Smooth muscle cell (in vitro differentiated cells): Measurements from ENCODE around the gene SNED1. TPM values are rescaled to one million over a fixed set of nuclear protein-coding genes. Genes with fewer than 3 reads are reported as not detected.

ENCODE experiments used
- DNase-seq: peaks from one replicate; lab custom pipeline; 2025; ENCODE audit not compliant: unreplicated experiment; lab: John Stamatoyannopoulos, UW
- H2AFZ ChIP-seq: fragments of 200-600 bp; sonication (generic); 2 replicates; pipeline ENCODE4 v1.6.0; 2016; ENCODE audit warnings: antibody characterized with exemption, low read depth, mild to moderate bottlenecking
- H3F3A ChIP-seq: fragments of 200-600 bp; sonication (generic); 2 replicates; pipeline ENCODE4 v1.6.0; 2017; ENCODE audit warnings: antibody characterized with exemption, low read depth
- H3K27ac ChIP-seq: fragments of 200-600 bp; sonication (generic); 2 replicates; pipeline ENCODE4 v1.5.1; 2016; ENCODE audit warnings: low read depth, mild to moderate bottlenecking
- H3K27me3 ChIP-seq: fragments of 200-600 bp; sonication (generic); 2 replicates; pipeline ENCODE4 v1.6.1; 2016; ENCODE audit warnings: low read depth, mild to moderate bottlenecking
- H3K36me3 ChIP-seq: fragments of 200-600 bp; sonication (generic); 2 replicates; pipeline ENCODE4 v1.5.1; 2016; ENCODE audit warnings: low read depth
- H3K4me1 ChIP-seq: fragments of 200-600 bp; sonication (generic); 2 replicates; pipeline ENCODE4 v1.5.1; 2016; ENCODE audit warnings: low read depth
- H3K4me2 ChIP-seq: fragments of 200-600 bp; sonication (generic); 2 replicates; pipeline ENCODE4 v1.6.0; 2016; ENCODE audit warnings: mild to moderate bottlenecking
- H3K4me3 ChIP-seq: fragments of 200-600 bp; sonication (generic); 2 replicates; pipeline ENCODE4 v1.5.1; 2016; ENCODE audit warnings: mild to moderate bottlenecking
- H3K79me2 ChIP-seq: fragments of 200-600 bp; sonication (generic); 2 replicates; pipeline ENCODE4 v1.6.0; 2016; ENCODE audit warnings: low read depth, mild to moderate bottlenecking
- H3K9ac ChIP-seq: fragments of 200-600 bp; sonication (generic); 2 replicates; pipeline ENCODE4 v1.6.0; 2016; ENCODE audit warnings: low read depth
- H3K9me3 ChIP-seq: fragments of 200-600 bp; sonication (generic); replicated peaks from 2 replicates; pipeline ENCODE4 v1.5.1; 2016; ENCODE audit warnings: low read depth
- H4K20me1 ChIP-seq: fragments of 200-600 bp; sonication (generic); 2 replicates; pipeline ENCODE4 v1.6.0; 2016; ENCODE audit warnings: low read depth
- CTCF ChIP-seq: fragments of 200-600 bp; sonication (generic); IDR thresholded peaks from 2 replicates; pipeline ENCODE4 v1.5.1; 2017; ENCODE audit warnings: borderline replicate concordance, mild to moderate bottlenecking, antibody characterized with exemption; ENCODE audit not compliant: insufficient read depth, poor library complexity, severe bottlenecking
- WGBS: methylation state at CpG from one replicate; pipeline ENCODE4 v1.1.7; 2016; ENCODE audit warnings: low lambda C conversion rate; 5-methylcytosine and 5-hydroxymethylcytosine counted together
- polyA plus RNA-seq: library from polyadenylated mRNA; unstranded; fragments of >200 nt; fragmentation: Nextera tagmentation; extraction: Ambion mirVana; gene quantifications from 2 replicates; pipeline ENCODE4 v1.2.1, GENCODE V29; 2016
- total RNA-seq: library from RNA; depleted of rRNA; stranded (reverse); fragments of >200 nt; gene quantifications from 2 replicates; pipeline ENCODE4 v1.2.3, GENCODE V29; 2014

SNED1 gene
- total RNA-seq (0.36 and 0.81 TPM in 2 replicates), polyA plus RNA-seq (1.1 and 3.0 TPM in 2 replicates)

DNA sequence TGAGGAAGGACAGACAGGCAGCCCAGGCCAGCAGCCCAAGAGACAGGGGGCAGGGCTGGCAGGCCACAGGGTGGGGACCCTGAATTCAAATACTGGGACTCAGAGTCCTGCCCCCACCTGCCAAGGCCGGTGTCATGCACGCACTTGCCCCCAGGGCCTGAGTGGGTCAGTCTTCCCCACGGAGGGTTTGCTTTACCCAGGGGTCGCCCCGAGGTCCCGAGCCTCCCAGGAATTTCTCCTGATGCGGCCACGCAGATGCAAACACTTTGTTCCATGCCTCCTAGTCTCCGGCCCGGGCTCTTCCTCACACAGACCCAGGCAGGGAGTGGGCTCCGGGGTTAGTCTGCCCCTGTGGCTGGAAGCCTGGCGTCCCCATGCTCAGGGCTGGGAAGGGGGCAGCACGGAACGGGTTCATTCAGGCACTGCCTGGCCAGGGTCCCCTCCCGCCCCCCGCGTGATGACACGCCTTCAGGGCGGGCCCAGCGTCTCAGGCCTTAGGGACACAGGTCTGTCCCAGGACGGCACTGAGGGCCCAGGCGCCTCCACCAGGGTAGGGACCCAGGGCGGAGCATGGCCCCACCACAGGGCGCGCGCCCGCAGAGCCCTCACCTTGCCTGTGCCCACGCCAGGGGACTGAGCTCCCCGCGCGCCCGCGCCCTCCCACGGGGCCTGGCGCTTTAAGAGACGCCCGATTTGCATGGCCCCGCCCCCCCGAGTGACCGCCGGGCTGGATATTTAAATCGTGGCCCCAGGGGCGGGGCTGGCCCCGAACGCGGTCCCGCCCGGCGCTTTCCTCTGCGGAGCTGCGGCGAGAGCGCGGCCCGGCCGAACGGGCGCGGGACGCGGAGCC lies at the start of gene SNED1:
TSS of gene SNED1 (plus strand) at position 763 of the 850 bp plus-strand sequence. CDS start 220 bp downstream, outside the sequence.
- peak within 1 kb of the TSS; percentile 94 for H2AFZ ChIP-seq
- peak within 1 kb of the TSS; percentile 65 for H3K4me3 ChIP-seq
- WGBS = 15% methylated on average over 19 of the region's 61 CpGs
- DNase-seq = peak; percentile 60
- H3F3A ChIP-seq = no peaks in the 10 kb centered on the region
- no peaks in the 10 kb centered on the region for H3K79me2 ChIP-seq
- H4K20me1 ChIP-seq = no peaks in the 10 kb centered on the region
- no peak within 1 kb of the TSS for H3K27ac ChIP-seq
- H3K9ac ChIP-seq = peak within 1 kb of the TSS; percentile 51
- H3K4me1 ChIP-seq = no peaks in the 10 kb centered on the region
- no peak for TF ChIP-seq CTCF
- H3K27me3 ChIP-seq = peaks cover 8% of the 10 kb centered on the region
- no peaks in the 10 kb centered on the region for H3K9me3 ChIP-seq
- peak within 1 kb of the TSS; percentile 95 for H3K4me2 ChIP-seq
- H3K36me3 ChIP-seq = no peaks in the 10 kb centered on the region

DNA sequence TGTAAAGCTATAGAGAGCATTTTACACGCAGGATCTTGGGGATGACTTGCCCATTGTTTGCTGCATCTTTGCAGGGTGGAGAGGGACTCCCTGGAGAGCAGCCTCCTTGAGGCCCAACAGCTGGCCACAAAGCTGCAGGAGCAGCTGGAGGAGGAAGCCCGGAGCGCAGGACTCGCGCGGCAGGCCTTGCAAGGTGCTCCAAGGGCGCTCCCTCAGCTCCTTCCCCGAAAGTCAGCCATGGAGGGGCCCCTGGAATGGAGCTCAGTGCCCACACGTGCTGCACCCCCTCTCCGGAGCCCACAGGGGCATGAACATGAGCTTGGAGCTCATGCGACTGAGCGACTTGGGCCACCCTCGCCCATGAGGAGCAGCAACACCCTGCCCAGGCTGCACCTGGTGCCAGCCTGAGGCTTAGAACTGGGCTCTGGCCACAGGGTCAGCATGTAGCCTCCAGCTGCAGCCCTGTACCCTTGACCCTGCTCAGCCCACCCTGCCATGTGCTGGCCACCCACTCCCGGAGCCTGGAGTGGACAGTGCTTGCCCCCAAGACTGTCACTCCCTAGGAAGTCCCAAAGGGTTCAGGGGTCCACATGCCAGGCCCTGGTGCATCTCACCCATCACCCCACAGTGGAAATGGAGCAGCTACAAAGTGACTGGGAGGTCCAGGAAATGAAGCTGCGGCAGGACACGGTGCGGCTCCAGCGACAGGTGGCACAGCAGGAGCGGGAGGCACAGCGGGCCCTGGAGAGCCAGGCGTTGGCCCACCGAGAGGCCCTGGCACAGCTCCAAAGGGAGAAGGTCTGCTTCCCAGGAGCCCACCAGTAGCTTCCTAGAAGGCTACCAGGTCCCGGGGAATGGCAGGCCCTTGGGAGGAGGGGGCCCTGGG lies 49.3 kb upstream of the SNED1 start:
- TF ChIP-seq CTCF = no peak
- H3K9ac ChIP-seq = no peak overlapping the region
- H3K4me1 ChIP-seq = no peaks in the 10 kb centered on the region
- DNase-seq = no peak
- no peaks in the 10 kb centered on the region for H3K79me2 ChIP-seq
- H3K4me2 ChIP-seq = no peak overlapping the region
- no peaks in the 10 kb centered on the region for H3K36me3 ChIP-seq
- no peak overlapping the region for H2AFZ ChIP-seq
- H4K20me1 ChIP-seq = no peaks in the 10 kb centered on the region
- H3K27me3 ChIP-seq = no peaks in the 10 kb centered on the region
- no peak overlapping the region for H3K4me3 ChIP-seq
- no peaks in the 10 kb centered on the region for H3F3A ChIP-seq
- H3K9me3 ChIP-seq = no peaks in the 10 kb centered on the region
- 87% methylated on average over 23 of the region's 23 CpGs for WGBS
- no peak overlapping the region for H3K27ac ChIP-seq

GRCh38 chr2:240949791-240950705 lies 48.4 kb upstream of the SNED1 start:
- no peaks in the 10 kb centered on the region for H3F3A ChIP-seq
- no peaks in the 10 kb centered on the region for H3K27me3 ChIP-seq
- no peak for DNase-seq
- H3K9ac ChIP-seq = no peak overlapping the region
- H3K4me1 ChIP-seq = no peaks in the 10 kb centered on the region
- no peaks in the 10 kb centered on the region for H4K20me1 ChIP-seq
- no peak for TF ChIP-seq CTCF
- no peak overlapping the region for H2AFZ ChIP-seq
- H3K79me2 ChIP-seq = no peaks in the 10 kb centered on the region
- no peaks in the 10 kb centered on the region for H3K36me3 ChIP-seq
- 84% methylated on average over 12 of the region's 14 CpGs for WGBS
- no peak overlapping the region for H3K4me2 ChIP-seq
- H3K9me3 ChIP-seq = no peaks in the 10 kb centered on the region
- H3K4me3 ChIP-seq = no peak overlapping the region
- H3K27ac ChIP-seq = no peak overlapping the region
